PC-9 (cell line): ENCODE results near the gene ABHD4. TPM values are rescaled to one million over a fixed set of nuclear protein-coding genes. Genes with fewer than 3 reads are reported as not detected.

Experiments used
- BruUV-seq: library from RNA; stranded (reverse); fragments of 400-500 nt; replicated peaks from 2 replicates; lab custom pipeline; 2021; lab: Mats Ljungman, UMichigan
- CTCF ChIA-PET: fragments of 300-600 bp; sonication (Branson Sonifier 250); formaldehyde crosslinking; loops from one replicate; lab custom pipeline; 2022; ENCODE audit warnings: antibody characterized with exemption; lab: Charles Lee
- POLR2A ChIA-PET: fragments of 300-600 bp; sonication (Branson Sonifier 250); formaldehyde crosslinking; loops from one replicate; lab custom pipeline; 2022; ENCODE audit warnings: antibody characterized with exemption; ENCODE audit not compliant: unreplicated experiment; lab: Charles Lee
- DNase-seq, 2 experiments: peaks; one replicate each; pipeline versions ENCODE4 v3.0.0 to v3.0.0-alpha.2; 2015 to 2022; ENCODE audit warnings: mixed read lengths in 1 of 2
- H2AFZ ChIP-seq: fragments of 200-600 bp; sonication (generic); 2 replicates; pipeline ENCODE4 v1.8.1; 2017; ENCODE audit warnings: antibody characterized with exemption
- H3F3A ChIP-seq: fragments of 200-600 bp; sonication (generic); 2 replicates; pipeline ENCODE4 v1.8.1; 2017; ENCODE audit warnings: antibody characterized with exemption, mild to moderate bottlenecking, low read depth; ENCODE audit not compliant: insufficient read depth
- H3K27ac ChIP-seq: fragments of 200-600 bp; sonication (generic); 2 replicates; pipeline ENCODE4 v1.6.1; 2016; ENCODE audit warnings: mixed run types
- H3K27me3 ChIP-seq: fragments of 200-600 bp; sonication (generic); 2 replicates; pipeline ENCODE4 v1.6.1; 2016; ENCODE audit warnings: low read depth, mixed run types; ENCODE audit not compliant: insufficient read depth
- H3K36me3 ChIP-seq: fragments of 200-600 bp; sonication (generic); 2 replicates; pipeline ENCODE4 v1.6.1; 2016; ENCODE audit warnings: low read depth, mixed run types
- H3K4me1 ChIP-seq: fragments of 200-600 bp; sonication (generic); replicated peaks from 2 replicates; pipeline ENCODE4 v1.6.1; 2016; ENCODE audit warnings: mixed run types; ENCODE audit not compliant: insufficient read depth
- H3K4me2 ChIP-seq: fragments of 200-600 bp; sonication (generic); 2 replicates; pipeline ENCODE4 v1.6.1; 2017; ENCODE audit warnings: mixed run types
- H3K4me3 ChIP-seq: fragments of 200-600 bp; sonication (generic); 2 replicates; pipeline ENCODE4 v1.6.1; 2016; ENCODE audit warnings: mixed run types
- H3K79me2 ChIP-seq: fragments of 200-600 bp; sonication (generic); 2 replicates; pipeline ENCODE4 v1.6.1; 2017; ENCODE audit warnings: low read depth, mixed run types
- H3K9me2 ChIP-seq: fragments of 200-600 bp; sonication (generic); 2 replicates; pipeline ENCODE4 v1.8.1; 2017; ENCODE audit warnings: mild to moderate bottlenecking; ENCODE audit not compliant: insufficient read depth
- H3K9me3 ChIP-seq: fragments of 200-600 bp; sonication (generic); 2 replicates; pipeline ENCODE4 v1.8.1; 2016; ENCODE audit warnings: low read depth; ENCODE audit not compliant: insufficient read depth
- H4K20me1 ChIP-seq: fragments of 200-600 bp; sonication (generic); 2 replicates; pipeline ENCODE4 v1.8.1; 2017; ENCODE audit not compliant: insufficient read depth
- EZH2 ChIP-seq: fragments of 200-600 bp; sonication (generic); IDR thresholded peaks from 2 replicates; pipeline ENCODE4 v1.8.0; 2017; ENCODE audit warnings: antibody characterized with exemption, low read depth
- intact Hi-C: fragments of 100-400 bp; cut with micrococcal nuclease; formaldehyde crosslinking; loops from one replicate; pipeline ENCODE4 v1.10.0; 2022; ENCODE audit not compliant: unreplicated experiment
- total RNA-seq: library from RNA; stranded (reverse); gene quantifications from 2 replicates; pipeline ENCODE4 v1.2.3, GENCODE V29; 2021
- TF ChIP-seq, protein P1 (sequence below): fragments of 200-600 bp; sonication (generic); conservative IDR thresholded peaks from 2 replicates; pipeline ENCODE4 v1.6.1; 2017; ENCODE audit warnings: mixed run types, antibody characterized with exemption, mild to moderate bottlenecking, moderate library complexity

ABHD4 gene
- total RNA-seq, 1 experiment from 2014 or later, result 83.2 TPM

DNA sequence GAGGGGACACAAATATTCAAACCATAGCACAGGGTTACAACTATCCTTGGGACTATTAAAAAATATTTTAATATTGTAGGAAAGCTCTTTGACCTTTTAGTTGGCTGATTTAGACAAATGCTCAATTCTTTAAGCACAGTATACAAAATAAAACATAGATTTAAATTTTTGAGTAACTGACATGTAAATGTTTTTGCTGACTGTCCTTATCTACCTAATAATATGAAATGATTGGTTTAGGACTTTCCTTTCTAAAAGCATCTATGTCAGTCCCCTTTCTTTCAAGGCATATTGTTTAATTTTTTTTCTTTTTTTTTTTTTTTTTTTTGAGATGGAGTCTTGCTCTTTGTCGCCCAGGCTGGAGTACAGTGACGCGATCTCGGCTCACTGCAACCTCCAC lies 62.6 kb downstream of the ABHD4 start:
- Histone ChIP-seq H3K9me2 (no peaks in the 10 kb centered on the region), H3K27me3 (no peaks in the 10 kb centered on the region), H3K4me1 (no peaks in the 10 kb centered on the region; the same call in 1 of the 2 replicates), H3K79me2 (no peaks in the 10 kb centered on the region), H3K9me3 (no peaks in the 10 kb centered on the region), H3F3A (no peaks in the 10 kb centered on the region), H3K27ac (no peak overlapping the region), H3K36me3 (no peaks in the 10 kb centered on the region), H4K20me1 (no peaks in the 10 kb centered on the region), H2AFZ (no peak overlapping the region), H3K4me3 (no peak overlapping the region), H3K4me2 (no peak overlapping the region)
- DNase-seq, result no peak
- TF ChIP-seq, protein P1, sequence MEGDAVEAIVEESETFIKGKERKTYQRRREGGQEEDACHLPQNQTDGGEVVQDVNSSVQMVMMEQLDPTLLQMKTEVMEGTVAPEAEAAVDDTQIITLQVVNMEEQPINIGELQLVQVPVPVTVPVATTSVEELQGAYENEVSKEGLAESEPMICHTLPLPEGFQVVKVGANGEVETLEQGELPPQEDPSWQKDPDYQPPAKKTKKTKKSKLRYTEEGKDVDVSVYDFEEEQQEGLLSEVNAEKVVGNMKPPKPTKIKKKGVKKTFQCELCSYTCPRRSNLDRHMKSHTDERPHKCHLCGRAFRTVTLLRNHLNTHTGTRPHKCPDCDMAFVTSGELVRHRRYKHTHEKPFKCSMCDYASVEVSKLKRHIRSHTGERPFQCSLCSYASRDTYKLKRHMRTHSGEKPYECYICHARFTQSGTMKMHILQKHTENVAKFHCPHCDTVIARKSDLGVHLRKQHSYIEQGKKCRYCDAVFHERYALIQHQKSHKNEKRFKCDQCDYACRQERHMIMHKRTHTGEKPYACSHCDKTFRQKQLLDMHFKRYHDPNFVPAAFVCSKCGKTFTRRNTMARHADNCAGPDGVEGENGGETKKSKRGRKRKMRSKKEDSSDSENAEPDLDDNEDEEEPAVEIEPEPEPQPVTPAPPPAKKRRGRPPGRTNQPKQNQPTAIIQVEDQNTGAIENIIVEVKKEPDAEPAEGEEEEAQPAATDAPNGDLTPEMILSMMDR, result no peak
- TF ChIP-seq EZH2, result no peak
- CTCF ChIA-PET, result no interaction called here
- intact Hi-C loops, result no loop called here
- no TSS peak for BruUV-seq
- POLR2A ChIA-PET, result no interaction called here

Other genes starting within 250 kb of the ABHD4 start
- 129 and 155 TPM in 2 replicates for gene DAD1, start 9.1 kb upstream of the ABHD4 start, total RNA-seq
- gene OR6J1, start 46.1 kb downstream of the ABHD4 start, total RNA-seq, result 0.11 TPM in 1 of 2 replicates, not detected in the other
- gene OXA1L, start 168.4 kb downstream of the ABHD4 start, total RNA-seq, result 65.2 and 70.9 TPM in 2 replicates
- 4.7 and 5.9 TPM in 2 replicates for gene SLC7A7, start 217.1 kb downstream of the ABHD4 start, total RNA-seq
- gene MRPL52, start 231.6 kb downstream of the ABHD4 start, total RNA-seq, result 76.7 and 84.8 TPM in 2 replicates
- 22.4 and 34.8 TPM in 2 replicates for gene MMP14, start 238.3 kb downstream of the ABHD4 start, total RNA-seq